Measurements from ENCODE around the gene PIGV. TPM values are rescaled to one million over a fixed set of nuclear protein-coding genes. Genes with fewer than 3 reads are reported as not detected.

Gene PIGV
- total and polyA plus RNA-seq, 9 donors = 9.2 to 15.4 (median 10.9) TPM

DNA sequence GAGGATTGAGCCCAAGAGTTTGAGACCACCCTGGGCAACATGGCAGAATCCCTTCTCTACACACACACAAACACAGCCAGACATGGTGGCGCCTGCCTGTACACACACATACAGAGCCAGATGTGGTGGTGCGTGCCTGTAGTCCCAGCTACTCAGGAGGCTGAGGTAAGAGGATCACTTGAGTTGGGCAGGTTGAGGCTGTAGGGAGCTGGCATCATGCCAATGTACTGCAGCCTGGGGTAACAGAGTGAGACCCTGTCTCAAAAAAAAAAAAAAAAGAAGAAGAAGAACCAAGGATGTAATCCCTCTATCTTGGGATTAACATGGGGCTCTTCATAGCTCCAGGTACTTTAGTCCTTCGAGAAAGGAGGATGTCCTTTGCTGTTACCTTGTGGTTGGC lies 29.4 kb upstream of the PIGV start:
- H3K4me1 ChIP-seq (ENCODE audit: insufficient read depth) = peaks cover under 1% of the 10 kb centered on the region
- no peak overlapping the region for H3K27ac ChIP-seq
- no peak for TF ChIP-seq POLR2A (IDR thresholded peaks at IDR 0.05)
- TF ChIP-seq, protein P1, sequence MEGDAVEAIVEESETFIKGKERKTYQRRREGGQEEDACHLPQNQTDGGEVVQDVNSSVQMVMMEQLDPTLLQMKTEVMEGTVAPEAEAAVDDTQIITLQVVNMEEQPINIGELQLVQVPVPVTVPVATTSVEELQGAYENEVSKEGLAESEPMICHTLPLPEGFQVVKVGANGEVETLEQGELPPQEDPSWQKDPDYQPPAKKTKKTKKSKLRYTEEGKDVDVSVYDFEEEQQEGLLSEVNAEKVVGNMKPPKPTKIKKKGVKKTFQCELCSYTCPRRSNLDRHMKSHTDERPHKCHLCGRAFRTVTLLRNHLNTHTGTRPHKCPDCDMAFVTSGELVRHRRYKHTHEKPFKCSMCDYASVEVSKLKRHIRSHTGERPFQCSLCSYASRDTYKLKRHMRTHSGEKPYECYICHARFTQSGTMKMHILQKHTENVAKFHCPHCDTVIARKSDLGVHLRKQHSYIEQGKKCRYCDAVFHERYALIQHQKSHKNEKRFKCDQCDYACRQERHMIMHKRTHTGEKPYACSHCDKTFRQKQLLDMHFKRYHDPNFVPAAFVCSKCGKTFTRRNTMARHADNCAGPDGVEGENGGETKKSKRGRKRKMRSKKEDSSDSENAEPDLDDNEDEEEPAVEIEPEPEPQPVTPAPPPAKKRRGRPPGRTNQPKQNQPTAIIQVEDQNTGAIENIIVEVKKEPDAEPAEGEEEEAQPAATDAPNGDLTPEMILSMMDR (IDR thresholded peaks at IDR 0.05) = no peak
- TF ChIP-seq EP300 (IDR thresholded peaks at IDR 0.05) = no peak
- H3K27me3 ChIP-seq = no peaks in the 10 kb centered on the region
- no peaks in the 10 kb centered on the region for H3K36me3 ChIP-seq
- no peaks in the 10 kb centered on the region for H3K9me3 ChIP-seq
- intact Hi-C loops (cut with DNase I) = no loop called here
- H3K4me3 ChIP-seq = no peak overlapping the region
- 99 to 100% (median 100%) methylated on average over 3 of the region's 3 CpGs for WGBS, 3 donors
- no peak for DNase-seq

DNA sequence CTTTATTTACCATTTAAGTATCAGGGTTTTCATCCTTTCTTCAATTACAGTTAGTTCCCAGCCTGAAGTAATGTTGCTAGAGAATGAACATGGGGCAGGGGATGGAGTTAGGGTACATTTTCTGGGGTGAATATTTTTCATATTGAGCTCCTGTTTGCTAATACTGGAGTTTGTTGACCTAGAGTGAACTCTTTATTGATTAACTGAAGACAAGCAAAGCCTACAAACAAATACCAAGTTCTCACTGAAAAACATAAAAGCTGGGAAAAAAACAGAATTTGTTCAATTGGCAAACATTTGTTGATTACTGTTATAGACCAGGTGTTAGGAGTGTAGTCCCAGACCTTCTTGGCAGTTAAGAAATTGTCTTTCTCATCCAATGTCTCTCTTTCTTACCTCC lies 28.2 kb upstream of the PIGV start:
- H3K4me1 ChIP-seq (ENCODE audit: insufficient read depth) = no peaks in the 10 kb centered on the region
- no peaks in the 10 kb centered on the region for H3K36me3 ChIP-seq
- no peak for TF ChIP-seq POLR2A (IDR thresholded peaks at IDR 0.05)
- TF ChIP-seq, protein P1 (IDR thresholded peaks at IDR 0.05) = no peak
- TF ChIP-seq EP300 (IDR thresholded peaks at IDR 0.05) = no peak
- intact Hi-C loops (cut with DNase I) = no loop called here
- no peak for DNase-seq
- no peaks in the 10 kb centered on the region for H3K9me3 ChIP-seq
- no peak overlapping the region for H3K4me3 ChIP-seq
- no peak overlapping the region for H3K27ac ChIP-seq
- H3K27me3 ChIP-seq = no peaks in the 10 kb centered on the region

DNA sequence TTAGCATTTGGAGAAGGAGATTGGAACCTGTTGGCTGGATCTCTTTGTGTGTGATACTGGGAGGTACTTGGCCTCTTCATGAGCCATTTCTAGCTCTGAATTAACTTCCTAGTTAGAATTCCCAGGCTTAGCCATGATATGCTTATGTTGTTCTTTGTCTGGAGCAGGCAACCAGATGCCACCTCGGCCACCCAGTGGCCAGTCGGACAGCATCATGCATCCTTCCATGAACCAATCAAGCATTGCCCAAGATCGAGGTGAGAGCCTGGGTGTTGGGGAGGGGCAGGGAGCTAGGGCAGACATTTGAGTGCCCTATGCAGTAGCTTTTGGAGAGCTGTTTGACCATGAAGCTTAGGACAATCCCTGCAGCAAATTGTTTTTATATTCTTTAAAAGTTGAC lies 26.5 kb upstream of the PIGV start:
- no peak overlapping the region for H3K4me3 ChIP-seq
- no peak for TF ChIP-seq EP300 (IDR thresholded peaks at IDR 0.05)
- TF ChIP-seq, protein P1 (IDR thresholded peaks at IDR 0.05) = no peak
- TF ChIP-seq POLR2A (IDR thresholded peaks at IDR 0.05) = no peak
- H3K27me3 ChIP-seq = no peaks in the 10 kb centered on the region
- WGBS, 3 donors = 58 to 67% (median 64%) methylated on average over 3 of the region's 3 CpGs
- DNase-seq = no peak
- no peak overlapping the region for H3K27ac ChIP-seq
- H3K4me1 ChIP-seq (ENCODE audit: insufficient read depth) = no peaks in the 10 kb centered on the region
- H3K9me3 ChIP-seq = no peaks in the 10 kb centered on the region
- no peaks in the 10 kb centered on the region for H3K36me3 ChIP-seq
- intact Hi-C loops (cut with DNase I) = loop anchor here in 1 of 4 donors (5.0 kb wide), 1 partner anchor 34 kb away; no protein-coding TSS in a partner anchor

DNA sequence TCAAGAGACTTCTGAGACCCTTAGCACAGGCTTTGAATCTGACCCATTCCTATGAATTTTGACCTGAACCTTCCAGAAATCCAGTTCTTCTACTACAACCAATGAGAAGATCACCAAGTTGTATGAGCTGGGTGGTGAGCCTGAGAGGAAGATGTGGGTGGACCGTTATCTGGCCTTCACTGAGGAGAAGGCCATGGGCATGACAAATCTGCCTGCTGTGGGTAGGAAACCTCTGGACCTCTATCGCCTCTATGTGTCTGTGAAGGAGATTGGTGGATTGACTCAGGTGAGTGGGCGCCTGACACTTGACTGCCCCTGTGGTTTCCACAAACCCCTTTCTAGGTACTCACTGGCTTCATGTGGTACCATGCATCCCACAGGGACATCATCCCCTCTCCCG lies 20.0 kb upstream of the PIGV start:
- no peak for DNase-seq
- Histone ChIP-seq H3K27ac (peak overlapping the region in 1 of 2 donors; percentile 22), H3K4me1 (ENCODE audit: insufficient read depth) (peaks cover 20% of the 10 kb centered on the region), H3K9me3 (no peaks in the 10 kb centered on the region), H3K27me3 (no peaks in the 10 kb centered on the region), H3K36me3 (no peaks in the 10 kb centered on the region), H3K4me3 (no peak overlapping the region)
- WGBS, 3 donors = 84 to 90% (median 86%) methylated on average over 4 of the region's 4 CpGs
- intact Hi-C loops (cut with DNase I) = no loop called here
- no peak for TF ChIP-seq POLR2A (IDR thresholded peaks at IDR 0.05)

DNA sequence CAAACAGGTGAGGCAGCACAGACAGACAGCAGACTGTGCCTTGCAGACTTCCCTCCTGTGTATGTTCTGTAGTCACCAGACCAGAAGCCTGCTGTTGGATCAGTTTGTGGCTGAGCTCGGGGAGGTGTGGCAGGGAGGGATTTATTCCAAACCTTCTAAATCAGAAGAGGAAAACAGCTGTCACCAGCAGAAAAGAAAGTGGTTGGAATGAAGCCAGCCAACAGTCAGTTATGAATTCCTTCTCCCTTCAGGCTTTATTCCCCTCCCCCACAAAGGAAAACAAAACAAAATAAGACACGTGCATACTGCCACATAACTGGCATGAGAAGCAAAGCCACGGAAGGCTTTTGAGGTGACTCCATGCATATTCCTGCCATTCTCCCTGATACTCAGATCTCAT lies 19.0 kb upstream of the PIGV start:
- no peaks in the 10 kb centered on the region for H3K27me3 ChIP-seq
- intact Hi-C loops (cut with DNase I) = no loop called here
- 5 to 12% (median 6%) methylated on average over 3 of the region's 3 CpGs for WGBS, 3 donors
- H3K4me1 ChIP-seq (ENCODE audit: insufficient read depth) = peaks cover 20% of the 10 kb centered on the region
- H3K27ac ChIP-seq = peak overlapping the region in 1 of 2 donors; percentile 22
- TF ChIP-seq, protein P1 (IDR thresholded peaks at IDR 0.05) = no peak
- TF ChIP-seq POLR2A (IDR thresholded peaks at IDR 0.05) = no peak
- no peak for TF ChIP-seq EP300 (IDR thresholded peaks at IDR 0.05)
- H3K36me3 ChIP-seq = no peaks in the 10 kb centered on the region
- peak in 1 of 5 donors; percentile 18 for DNase-seq
- H3K9me3 ChIP-seq = no peaks in the 10 kb centered on the region
- no peak overlapping the region for H3K4me3 ChIP-seq

All from ovary (tissue), 9 donors.